Neuronal stem cell (in vitro differentiated cells): ENCODE measurements around the gene GPATCH8.

Experiments used
- DNase-seq: peaks from one replicate; pipeline ENCODE4 v3.0.0-alpha.2; 2013; ENCODE audit warnings: low spot score
- H2AFZ ChIP-seq: one replicate; pipeline ENCODE4 v1.6.1; 2013; ENCODE audit warnings: mild to moderate bottlenecking, low read length, inconsistent platforms
- H2AK5ac ChIP-seq: 2 replicates; pipeline ENCODE4 v1.6.1; 2013; ENCODE audit warnings: low read depth, mild to moderate bottlenecking, inconsistent platforms, low read length, moderate library complexity, mixed read lengths
- H2BK120ac ChIP-seq: 2 replicates; pipeline ENCODE4 v1.6.1; 2013; ENCODE audit warnings: low read depth, mild to moderate bottlenecking, inconsistent platforms, low read length, moderate library complexity, mixed read lengths
- H2BK12ac ChIP-seq: one replicate; pipeline ENCODE4 v1.6.1; 2013; ENCODE audit warnings: low read length, inconsistent platforms
- H2BK15ac ChIP-seq: 2 replicates; pipeline ENCODE4 v1.6.1; 2013; ENCODE audit warnings: mild to moderate bottlenecking, low read length, inconsistent platforms, mixed read lengths
- H2BK5ac ChIP-seq: one replicate; pipeline ENCODE4 v1.6.1; 2013; ENCODE audit warnings: inconsistent platforms, mild to moderate bottlenecking, low read length, moderate library complexity
- H3K14ac ChIP-seq: one replicate; pipeline ENCODE4 v1.6.1; 2013; ENCODE audit warnings: low read length, inconsistent platforms
- H3K18ac ChIP-seq: 2 replicates; pipeline ENCODE4 v1.6.1; 2013; ENCODE audit warnings: low read length, inconsistent platforms
- H3K23ac ChIP-seq: 2 replicates; pipeline ENCODE4 v1.6.1; 2013; ENCODE audit warnings: low read depth, mild to moderate bottlenecking, mixed read lengths, low read length, inconsistent platforms; ENCODE audit not compliant: poor library complexity
- H3K27ac ChIP-seq: replicated peaks from 3 replicates; pipeline ENCODE4 v1.5.1; 2013; ENCODE audit warnings: low read length, inconsistent platforms
- H3K27me3 ChIP-seq, 3 experiments: 2 replicates each; pipeline ENCODE4 v1.6.1; 2013; ENCODE audit warnings: low read length in 3 of 3, mild to moderate bottlenecking in 2 of 3, inconsistent platforms in 1 of 3, low read depth in 1 of 3, mixed read lengths in 1 of 3, moderate library complexity in 1 of 3; ENCODE audit not compliant: control insufficient read depth in 3 of 3, insufficient read depth in 3 of 3
- H3K36me3 ChIP-seq, 2 donors: replicated peaks in 1 of 2; 2 replicates each; pipeline ENCODE4 v1.6.1; 2013; ENCODE audit warnings: low read length in 2 of 2; ENCODE audit not compliant: control insufficient read depth in 2 of 2, insufficient read depth in 2 of 2
- H3K4ac ChIP-seq: 2 replicates; pipeline ENCODE4 v1.6.1; 2013; ENCODE audit warnings: inconsistent platforms, mild to moderate bottlenecking, low read length, moderate library complexity
- H3K4me1 ChIP-seq, 2 donors: 1 replicate in 1 of 2; 2 replicates in 1 of 2; pipeline ENCODE4 v1.6.1; 2013; ENCODE audit warnings: low read length in 2 of 2, low read depth in 1 of 2; ENCODE audit not compliant: control insufficient read depth in 2 of 2, insufficient read depth in 1 of 2
- H3K4me2 ChIP-seq: one replicate; pipeline ENCODE4 v1.6.1; 2013; ENCODE audit warnings: mild to moderate bottlenecking, low read length, inconsistent platforms; ENCODE audit not compliant: insufficient read depth, poor library complexity, severe bottlenecking
- H3K4me3 ChIP-seq, 2 donors: 2 replicates each; pipeline ENCODE4 v1.5.1; 2013; ENCODE audit warnings: low read length in 2 of 2, mild to moderate bottlenecking in 2 of 2, inconsistent platforms in 1 of 2, moderate library complexity in 1 of 2
- H3K79me1 ChIP-seq: one replicate; pipeline ENCODE4 v1.6.1; 2013; ENCODE audit warnings: low read depth, mild to moderate bottlenecking, inconsistent platforms, low read length, moderate library complexity
- H3K9ac ChIP-seq: one replicate; pipeline ENCODE4 v1.6.1; 2013; ENCODE audit warnings: mild to moderate bottlenecking, low read depth, low read length, inconsistent platforms; ENCODE audit not compliant: poor library complexity
- H3K9me3 ChIP-seq, 2 donors: replicated peaks in 1 of 2; 2 replicates each; pipeline versions ENCODE3 to v1.6.1; 2013; ENCODE audit warnings: low read length in 2 of 2, mild to moderate bottlenecking in 2 of 2, inconsistent platforms in 1 of 2, low read depth in 1 of 2, mixed read lengths in 1 of 2, moderate library complexity in 1 of 2; ENCODE audit not compliant: control insufficient read depth in 2 of 2, insufficient read depth in 1 of 2
- H4K8ac ChIP-seq: one replicate; pipeline ENCODE4 v1.6.1; 2013; ENCODE audit warnings: low read depth, mild to moderate bottlenecking, inconsistent platforms, low read length, moderate library complexity
- H4K91ac ChIP-seq: one replicate; pipeline ENCODE4 v1.6.1; 2013; ENCODE audit warnings: low read length, low read depth, mild to moderate bottlenecking, inconsistent platforms; ENCODE audit not compliant: poor library complexity
- WGBS, 2 donors: extraction: QIAGEN DNeasy Blood & Tissue Kit; methylation state at CpG; one replicate each; pipeline ENCODE4 v1.1.7; 2013; ENCODE audit warnings: missing lambda C conversion rate in 2 of 2, mixed read lengths in 1 of 2; ENCODE audit not compliant: insufficient read length in 2 of 2, insufficient replicate concordance in 1 of 2; ENCODE audit errors: extremely low coverage in 2 of 2; 5-methylcytosine and 5-hydroxymethylcytosine counted together

GPATCH8 gene

DNA sequence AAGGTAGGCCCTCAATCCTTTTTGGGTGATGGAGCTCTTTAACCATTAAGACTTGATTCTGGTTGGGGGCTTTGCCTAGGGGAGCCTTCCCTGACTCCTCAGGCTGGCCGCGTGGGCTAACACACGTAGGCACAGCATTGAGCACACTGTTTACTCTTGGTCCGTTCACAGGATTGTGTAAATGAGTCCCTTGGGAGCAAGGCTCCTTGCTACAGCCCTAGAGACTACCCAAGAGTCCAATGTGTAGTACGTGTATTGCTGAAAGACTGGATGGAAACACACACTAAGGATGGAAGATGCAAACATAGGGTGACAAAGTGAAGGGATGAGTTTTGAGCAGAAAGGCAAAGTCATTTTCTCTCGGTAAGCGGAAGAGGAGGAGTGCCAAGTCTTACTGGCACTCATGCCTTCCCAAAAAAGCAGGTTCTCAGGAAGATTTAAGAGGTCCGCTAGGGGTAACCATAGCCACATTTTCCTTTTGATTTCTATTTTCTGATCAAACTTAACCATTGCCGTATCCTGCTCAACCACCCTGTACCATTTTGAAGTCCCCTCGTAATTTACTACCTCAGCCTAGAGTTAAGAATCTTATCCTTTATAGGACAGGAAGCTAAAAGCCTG is 112.8 kb downstream of the GPATCH8 start:
- Histone ChIP-seq H2BK120ac (no peak overlapping the region), H4K91ac (no peak overlapping the region), H3K27me3 (peaks cover 0 to 11% (median 2%) of the 10 kb centered on the region in 3 experiments), H4K8ac (no peak overlapping the region), H3K14ac (no peak overlapping the region), H3K18ac (no peak overlapping the region), H3K36me3 (peaks cover 0 to 8% of the 10 kb centered on the region in 2 donors), H3K23ac (no peak overlapping the region), H3K9me3 (no peaks in the 10 kb centered on the region), H3K4me3 (no peak overlapping the region), H3K4me1 (peaks cover 6% of the 10 kb centered on the region in 2 donors), H3K4me2 (no peak overlapping the region), H3K27ac (no peak overlapping the region), H3K9ac (no peak overlapping the region), H2AFZ (no peak overlapping the region), H2BK12ac (no peak overlapping the region), H2AK5ac (no peak overlapping the region), H2BK5ac (no peak overlapping the region), H3K4ac (no peak overlapping the region), H2BK15ac (no peak overlapping the region), H3K79me1 (no peaks in the 10 kb centered on the region)
- DNase-seq, result no peak
- WGBS, 2 donors, result no CpG with 5 or more reads among the region's 10 CpGs

DNA sequence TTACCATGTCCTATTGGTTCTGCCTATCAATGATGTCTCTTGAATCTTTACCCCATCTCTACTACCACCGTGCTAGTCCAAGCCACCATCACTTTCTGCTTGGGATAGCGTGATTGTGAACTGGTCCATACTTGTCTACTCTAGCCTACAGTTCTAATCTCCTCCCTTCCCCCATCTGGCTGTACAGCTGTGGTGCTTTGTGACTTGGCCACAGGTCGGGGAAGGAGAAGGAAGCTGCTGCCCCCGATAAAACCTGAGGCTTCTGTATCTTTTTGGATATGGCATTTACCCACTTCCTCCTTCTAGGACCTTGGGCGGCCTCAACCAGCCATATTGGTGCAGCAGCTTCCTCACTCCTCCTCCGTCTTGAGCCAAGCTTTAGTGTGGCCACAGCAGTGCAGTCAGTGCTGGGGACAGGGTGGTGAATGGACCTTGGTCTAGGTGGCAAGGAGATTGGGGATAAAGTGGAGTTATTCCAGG is 113.4 kb downstream of the GPATCH8 start:
- no CpG with 5 or more reads among the region's 6 CpGs for WGBS, 2 donors
- Histone ChIP-seq H3K36me3 (peaks cover 0 to 2% of the 10 kb centered on the region in 2 donors), H4K8ac (no peak overlapping the region), H2BK120ac (no peak overlapping the region), H3K9me3 (no peaks in the 10 kb centered on the region), H2BK12ac (no peak overlapping the region), H3K4me2 (no peak overlapping the region), H4K91ac (no peak overlapping the region), H3K4me1 (peaks cover 8 to 10% of the 10 kb centered on the region in 2 donors), H2BK15ac (no peak overlapping the region), H3K18ac (no peak overlapping the region), H3K27me3 (peaks cover 2 to 13% (median 4%) of the 10 kb centered on the region in 3 experiments), H3K4me3 (no peak overlapping the region), H3K23ac (no peak overlapping the region), H2AK5ac (no peak overlapping the region), H3K27ac (no peak overlapping the region), H2AFZ (no peak overlapping the region), H3K9ac (no peak overlapping the region), H3K4ac (no peak overlapping the region), H3K14ac (no peak overlapping the region), H3K79me1 (no peaks in the 10 kb centered on the region), H2BK5ac (no peak overlapping the region)
- DNase-seq, result no peak

- Histone ChIP-seq H2BK12ac (no peak within 1 kb of the TSS), H2BK5ac (no peak within 1 kb of the TSS), H3K9me3 (no peaks in the 10 kb centered on the region), H4K91ac (no peak within 1 kb of the TSS), H2BK15ac (no peak within 1 kb of the TSS), H4K8ac (no peak within 1 kb of the TSS), H3K4me1 (peaks cover 12% of the 10 kb centered on the region in 2 donors), H2AK5ac (no peak within 1 kb of the TSS), H3K14ac (no peak within 1 kb of the TSS), H3K36me3 (no peaks in the 10 kb centered on the region), H3K27ac (no peak within 1 kb of the TSS), H3K4me3 (no peak within 1 kb of the TSS), H2BK120ac (peak within 1 kb of the TSS; percentile 57), H3K18ac (no peak within 1 kb of the TSS), H3K9ac (no peak within 1 kb of the TSS), H2AFZ (peak within 1 kb of the TSS; percentile 19), H3K27me3 (peaks cover 2 to 18% (median 8%) of the 10 kb centered on the region in 3 experiments), H3K4ac (no peak within 1 kb of the TSS), H3K23ac (no peak within 1 kb of the TSS), H3K79me1 (no peaks in the 10 kb centered on the region), H3K4me2 (no peak within 1 kb of the TSS)
- WGBS, 2 donors, result no CpG with 5 or more reads among the region's 1 CpG
- no peak for DNase-seq
Measured at GRCh38 chr17:44389281-44389680, 113.9 kb downstream of the GPATCH8 start, which contains the start of gene ITGA2B. Gene ITGA2B, minus strand, starts transcription at chr17:44389649. Its CDS starts 176 bp downstream, at chr17:44389473.

GRCh38 chr17:44387804-44388203 is 115.4 kb downstream of the GPATCH8 start:
- Histone ChIP-seq H4K91ac (no peak overlapping the region), H3K4me2 (no peak overlapping the region), H2BK5ac (no peak overlapping the region), H3K14ac (no peak overlapping the region), H3K9ac (no peak overlapping the region), H3K9me3 (no peaks in the 10 kb centered on the region), H2AK5ac (no peak overlapping the region), H3K4me3 (no peak overlapping the region), H3K79me1 (no peaks in the 10 kb centered on the region), H3K18ac (no peak overlapping the region), H4K8ac (no peak overlapping the region), H3K4me1 (peaks cover 12 to 13% of the 10 kb centered on the region in 2 donors), H2BK120ac (no peak overlapping the region), H3K27ac (no peak overlapping the region), H3K4ac (no peak overlapping the region), H3K27me3 (peaks cover 2 to 27% (median 22%) of the 10 kb centered on the region in 3 experiments), H2AFZ (no peak overlapping the region), H2BK15ac (no peak overlapping the region), H3K23ac (no peak overlapping the region), H3K36me3 (no peaks in the 10 kb centered on the region), H2BK12ac (no peak overlapping the region)
- no CpG with 5 or more reads among the region's 2 CpGs for WGBS, 2 donors
- DNase-seq, result no peak
